NCI-H1105 (cell line): ENCODE data around the gene NPTXR.
"Not testable (repeated sequence)": the region's sequence is repeated elsewhere in the genome, so short reads cannot be mapped to it uniquely, and the experiment has no call there.

Experiments
- DNase-seq: peaks from one replicate; lab custom pipeline; 2025; lab: John Stamatoyannopoulos, UW

Gene NPTXR

GRCh38 chr22:38868286-38868721 lies 24.5 kb upstream of the NPTXR start:
- no peak for DNase-seq

GRCh38 chr22:38867471-38868285 lies 23.9 kb upstream of the NPTXR start:
- no peak for DNase-seq

DNA sequence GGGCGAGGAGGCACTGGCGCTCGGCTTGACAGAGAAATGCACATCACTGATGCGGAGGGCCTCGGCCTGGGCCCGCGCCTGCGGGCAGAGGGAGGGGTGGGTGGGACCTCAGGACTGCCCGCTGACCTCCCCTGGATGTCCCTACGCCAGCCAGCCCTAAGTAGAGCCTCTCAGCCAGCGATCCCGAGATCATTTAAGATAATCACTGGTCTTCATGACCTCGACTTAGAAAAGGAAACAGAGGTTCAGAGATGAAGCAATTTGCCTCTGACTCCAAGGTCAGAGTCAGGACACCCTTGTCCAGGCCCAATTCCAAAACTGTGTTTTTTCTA lies 23.3 kb upstream of the NPTXR start:
- no peak for DNase-seq

- no peak for DNase-seq
These were observed 22.7 kb upstream of the NPTXR start for GRCh38 chr22:38866399-38867123.

DNA sequence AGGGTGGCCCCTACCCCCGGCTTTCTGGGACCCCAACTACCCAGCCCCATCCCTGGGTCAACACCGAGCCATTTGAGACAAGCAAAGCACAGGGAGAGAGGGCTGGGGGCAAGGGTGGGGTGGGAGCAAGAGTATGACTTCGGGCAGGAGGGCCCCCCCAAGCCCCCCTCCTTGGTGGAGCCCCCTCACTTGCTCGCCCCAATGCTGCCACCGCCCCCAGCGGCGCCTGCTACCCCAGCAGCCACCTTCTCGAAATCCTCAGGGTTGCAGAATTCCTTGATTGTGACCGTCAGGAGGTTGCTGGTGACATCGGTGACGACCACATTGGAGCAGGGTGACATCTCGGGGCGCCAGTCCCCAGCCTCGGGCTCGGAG lies 22.2 kb upstream of the NPTXR start:
- no peak for DNase-seq

GRCh38 chr22:38865201-38866023 lies 21.6 kb upstream of the NPTXR start:
- DNase-seq = no peak

- DNase-seq = no peak
These were observed 20.7 kb upstream of the NPTXR start for GRCh38 chr22:38864361-38865191.

- no peak for DNase-seq
These were observed 19.8 kb upstream of the NPTXR start for GRCh38 chr22:38863531-38864131.

- DNase-seq = no peak
These were observed 18.8 kb upstream of the NPTXR start for GRCh38 chr22:38862375-38863329.

GRCh38 chr22:38861927-38862326 lies 18.1 kb upstream of the NPTXR start:
- no peak for DNase-seq

DNA sequence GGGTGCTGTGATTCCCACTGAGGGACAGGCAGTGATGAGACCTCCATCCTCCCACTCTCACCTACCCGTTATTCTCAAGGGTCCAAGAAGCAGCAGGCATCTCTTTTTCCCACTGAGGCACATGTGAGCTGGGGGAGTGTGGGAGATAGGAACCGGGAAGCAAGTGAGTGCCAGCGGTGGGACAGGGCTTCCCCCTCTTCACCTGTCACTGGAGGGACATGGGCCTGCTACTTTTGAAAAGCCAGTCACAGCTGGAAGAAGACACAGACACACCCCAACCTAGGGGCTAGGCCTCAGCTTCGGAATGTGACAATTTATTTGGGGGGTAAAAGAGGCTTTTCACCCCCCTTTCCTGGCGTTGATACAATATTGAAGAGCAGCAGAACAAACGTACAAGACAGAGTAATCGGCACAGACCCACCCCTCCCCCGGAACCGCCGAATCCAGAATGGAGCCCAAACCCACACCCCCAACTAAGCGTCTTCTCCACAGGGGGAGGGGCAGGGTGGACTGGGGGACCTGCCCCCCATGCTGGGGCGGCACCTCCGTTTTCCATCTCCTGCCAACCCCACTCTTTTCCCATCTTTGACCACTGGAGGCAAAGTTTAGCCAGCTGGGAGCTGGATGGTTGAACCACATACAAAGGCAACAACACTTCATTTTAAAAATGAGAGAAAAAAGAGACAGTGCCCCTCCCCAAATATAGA lies 17.5 kb upstream of the NPTXR start:
- no peak for DNase-seq

DNA sequence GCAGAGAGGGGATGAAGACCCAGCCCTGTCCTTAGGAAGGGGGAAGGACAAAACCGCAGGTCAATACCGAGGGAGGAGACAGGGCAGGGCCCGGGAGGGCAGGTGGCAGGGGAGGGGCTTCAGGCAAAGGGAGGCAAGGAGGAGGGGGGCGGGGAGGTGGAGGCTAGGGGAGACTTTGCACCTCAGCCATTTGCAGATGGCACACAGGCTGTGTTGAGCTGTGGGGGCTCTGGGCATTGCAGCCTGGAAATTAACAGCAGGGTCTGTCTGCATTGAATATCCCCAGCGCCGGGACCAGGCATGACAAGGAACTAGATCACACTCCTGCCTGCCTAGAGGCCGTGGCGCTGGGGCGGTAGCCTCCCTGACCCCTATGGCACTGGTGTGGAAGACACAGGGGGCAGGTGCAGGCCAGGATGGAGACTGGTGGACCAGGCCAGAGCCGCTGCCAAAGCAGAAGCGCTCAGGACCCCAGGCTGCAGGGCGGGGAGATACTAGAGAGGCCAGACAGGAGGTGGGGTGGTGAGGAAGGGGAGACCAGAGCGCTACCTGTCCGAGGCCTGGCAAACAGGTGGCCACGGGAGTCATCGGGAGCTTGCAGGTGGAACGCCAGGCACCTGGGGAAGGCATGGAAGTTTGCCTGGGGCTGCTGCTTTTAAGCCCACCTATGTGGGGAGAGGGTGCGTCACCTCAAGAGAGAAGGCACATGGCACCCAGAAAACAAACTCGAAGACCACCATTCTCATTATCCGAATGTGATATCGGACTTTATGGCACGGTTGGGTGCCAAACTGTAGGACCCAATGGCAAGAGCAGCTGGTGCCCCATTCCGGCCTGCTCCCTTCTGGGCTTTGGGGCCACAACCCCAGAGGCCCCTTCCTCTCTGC lies 16.7 kb upstream of the NPTXR start:
- no peak for DNase-seq

DNA sequence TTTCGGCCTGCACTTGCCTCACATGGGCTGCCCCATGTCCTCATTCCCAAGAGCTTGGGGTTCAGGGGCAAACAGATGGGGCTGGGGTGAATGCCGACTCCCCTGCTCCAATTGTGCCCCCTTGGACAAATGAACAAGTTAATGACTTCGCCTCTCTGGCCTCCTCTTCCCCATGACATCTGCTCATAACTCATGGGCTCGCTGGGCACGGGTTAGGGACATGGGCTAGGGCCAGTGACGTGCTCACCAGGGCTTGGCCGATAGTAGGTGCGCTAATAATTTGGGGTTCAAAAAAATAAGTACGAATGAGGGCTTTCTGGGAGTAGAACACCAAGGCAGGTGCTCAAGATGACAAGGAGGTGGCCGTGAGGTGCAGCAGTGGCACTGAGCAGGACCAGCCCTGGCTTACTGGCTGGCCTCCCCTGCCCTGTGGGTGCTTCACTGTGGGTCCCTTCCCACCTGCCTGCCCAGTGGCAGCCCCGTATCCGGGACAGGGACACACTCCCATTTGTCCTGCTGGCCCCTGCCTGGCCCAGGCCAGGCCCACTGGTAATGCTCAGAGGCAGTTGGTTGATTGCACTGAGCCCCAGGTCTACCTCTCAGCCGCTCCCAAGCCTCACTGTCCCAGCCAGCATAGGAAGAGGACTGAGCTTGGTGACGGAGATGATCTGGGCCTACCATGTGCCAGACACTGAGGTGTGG lies 15.9 kb upstream of the NPTXR start:
- no peak for DNase-seq

- no peak for DNase-seq
These were observed 14.7 kb upstream of the NPTXR start for GRCh38 chr22:38858492-38858891.

- not testable (repeated sequence) for DNase-seq
These were observed 10.6 kb upstream of the NPTXR start for GRCh38 chr22:38854476-38854875.

DNA sequence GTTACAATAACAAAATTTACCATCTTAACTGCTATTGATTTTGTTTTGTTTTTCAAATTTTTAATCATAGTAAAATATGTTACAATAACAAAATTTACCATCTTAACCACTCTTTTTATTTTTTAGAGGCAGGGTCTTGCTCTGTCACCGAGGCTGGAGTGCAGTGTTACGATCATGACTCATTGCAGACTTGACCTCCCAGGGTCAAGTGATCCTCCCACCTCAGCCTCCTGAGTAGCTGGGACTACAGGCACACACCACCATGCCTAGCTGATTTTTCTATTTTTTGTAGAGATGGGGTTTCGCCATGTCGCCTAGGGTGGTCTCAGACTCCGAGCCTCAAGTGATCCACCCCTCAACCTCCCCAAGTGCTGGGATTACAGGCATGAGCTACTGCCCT lies 10.1 kb upstream of the NPTXR start:
- not testable (repeated sequence) for DNase-seq

GRCh38 chr22:38853196-38853651 lies 9.4 kb upstream of the NPTXR start:
- no peak for DNase-seq

DNA sequence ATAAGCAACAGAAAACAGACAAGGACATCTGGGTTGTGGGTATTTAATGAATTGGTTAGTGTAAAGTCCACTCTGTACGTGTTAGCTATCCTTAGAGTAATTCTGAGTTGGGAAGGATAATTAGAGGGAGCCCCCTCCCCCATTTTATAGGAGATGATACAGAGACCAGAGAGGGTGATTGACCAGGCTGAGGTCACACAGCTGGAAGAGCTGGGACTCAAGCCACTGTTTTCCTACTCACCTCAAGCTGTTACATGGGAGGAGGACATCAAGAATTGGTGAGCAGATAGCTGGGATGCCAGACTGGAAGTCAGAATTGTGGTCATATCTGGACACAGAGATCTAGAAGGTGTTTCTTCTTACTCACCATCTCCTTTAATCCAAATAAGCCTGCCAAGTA lies 8.7 kb upstream of the NPTXR start:
- DNase-seq = no peak
